Thymus (tissue), 14 donors: ENCODE results near the gene CDC42BPG. TPM values are rescaled to one million over a fixed set of nuclear protein-coding genes. Genes with fewer than 3 reads are reported as not detected.

Experiments
- DNase-seq, 9 donors: peaks; one replicate each; pipeline ENCODE4 v3.0.0-alpha.2; 2013; ENCODE audit warnings: low spot score in 9 of 9, low read depth in 6 of 9, missing footprints in 1 of 9
- H3K27ac ChIP-seq, 2 donors: one replicate each; pipeline ENCODE4 v1.5.1; 2013; ENCODE audit warnings: control low read depth in 1 of 2, low read depth in 1 of 2, low read length in 1 of 2, mild to moderate bottlenecking in 1 of 2, moderate library complexity in 1 of 2
- H3K27me3 ChIP-seq, 2 donors: one replicate each; pipeline ENCODE4 v1.5.1; 2013; ENCODE audit warnings: low read length in 1 of 2; ENCODE audit not compliant: control insufficient read depth in 2 of 2, insufficient read depth in 1 of 2
- H3K36me3 ChIP-seq, 2 donors: one replicate each; pipeline ENCODE4 v1.5.1; 2013; ENCODE audit warnings: low read length in 1 of 2, mild to moderate bottlenecking in 1 of 2, moderate library complexity in 1 of 2; ENCODE audit not compliant: control insufficient read depth in 2 of 2, insufficient read depth in 2 of 2
- H3K4me1 ChIP-seq, 2 donors: one replicate each; pipeline ENCODE4 v1.5.1; 2013; ENCODE audit warnings: low read length in 2 of 2; ENCODE audit not compliant: control insufficient read depth in 2 of 2, insufficient read depth in 2 of 2
- H3K4me3 ChIP-seq, 2 donors: one replicate each; pipeline ENCODE4 v1.5.1; 2013; ENCODE audit warnings: low read length in 2 of 2, control low read depth in 1 of 2, mild to moderate bottlenecking in 1 of 2
- H3K9me3 ChIP-seq, 2 donors: one replicate each; pipeline ENCODE4 v1.5.1; 2013; ENCODE audit warnings: low read length in 1 of 2, mild to moderate bottlenecking in 1 of 2; ENCODE audit not compliant: control insufficient read depth in 2 of 2, insufficient read depth in 1 of 2
- WGBS: extraction: QIAGEN DNeasy Blood & Tissue Kit; methylation state at CpG from one replicate; pipeline ENCODE4 v1.1.7; 2013; 5-methylcytosine and 5-hydroxymethylcytosine counted together
- long read RNA-seq, 10 donors: transcript quantifications; one replicate each; lab custom pipeline, GENCODE V29; 2026
- polyA plus RNA-seq: library from polyadenylated mRNA; stranded (reverse); fragments of 200-250 nt; gene quantifications from one replicate; pipeline ENCODE4 v1.2.3, GENCODE V29; 2013
- total RNA-seq: library from RNA; stranded (reverse); fragments of 120-200 nt; gene quantifications from one replicate; pipeline ENCODE4 v1.2.4, GENCODE V29; 2013
- donor health status: healthy.

Gene CDC42BPG
- 1.7 TPM for total RNA-seq
- polyA plus RNA-seq, result 7.4 TPM
- long read RNA-seq, donor 1, result 0 reads
- long read RNA-seq, donor 2, result 0 reads
- long read RNA-seq, donor 3, result 0 reads
- long read RNA-seq, donor 4, result 0 reads
- long read RNA-seq, donor 5, result 0 reads
- long read RNA-seq, donor 6, result 0 reads
- long read RNA-seq, donor 7, result 0 reads
- long read RNA-seq, donor 8, result 0 reads
- long read RNA-seq, donor 9, result 0 reads
- long read RNA-seq, donor 10, result 0 reads

GRCh38 chr11:64844330-64845128 lies at the start of gene CDC42BPG:
TSS of gene CDC42BPG (minus strand) at chr11:64844653. CDS start at chr11:64844569, 84 bp downstream.
- Histone ChIP-seq H3K9me3 (peaks cover 0 to 4% of the 10 kb centered on the region in 2 donors), H3K36me3 (peaks cover 0 to 5% of the 10 kb centered on the region in 2 donors), H3K4me3 (peak within 1 kb of the TSS; percentile 56 to 64), H3K4me1 (peaks cover 20 to 42% of the 10 kb centered on the region in 2 donors), H3K27ac (peak within 1 kb of the TSS; percentile 10 to 83), H3K27me3 (no peaks in the 10 kb centered on the region)
- 1% methylated on average over 96 of the region's 96 CpGs for WGBS
- peak in 4 of 9 donors; percentile 57 to 82 (median 72) for DNase-seq

- peaks cover 0 to 10% of the 10 kb centered on the region in 2 donors for H3K4me1 ChIP-seq
- DNase-seq, result no peak
- H3K9me3 ChIP-seq, result no peaks in the 10 kb centered on the region
- peaks cover 34 to 38% of the 10 kb centered on the region in 2 donors for H3K36me3 ChIP-seq
- WGBS, result 92% methylated on average over 25 of the region's 25 CpGs
- H3K4me3 ChIP-seq, result no peak overlapping the region
- H3K27ac ChIP-seq, result no peak overlapping the region
- H3K27me3 ChIP-seq, result no peaks in the 10 kb centered on the region
These were observed 49.0 kb upstream of the CDC42BPG start for GRCh38 chr11:64893194-64894069.

- Histone ChIP-seq H3K27me3 (no peaks in the 10 kb centered on the region), H3K9me3 (no peaks in the 10 kb centered on the region), H3K4me1 (peaks cover 4 to 16% of the 10 kb centered on the region in 2 donors), H3K27ac (no peak overlapping the region), H3K36me3 (peaks cover 28 to 31% of the 10 kb centered on the region in 2 donors), H3K4me3 (no peak overlapping the region)
- 96% methylated on average over 10 of the region's 10 CpGs for WGBS
- no peak for DNase-seq
These were observed 48.4 kb upstream of the CDC42BPG start for GRCh38 chr11:64892838-64893193.

- H3K9me3 ChIP-seq, result no peaks in the 10 kb centered on the region
- H3K4me3 ChIP-seq, result no peak overlapping the region
- H3K27ac ChIP-seq, result no peak overlapping the region
- H3K36me3 ChIP-seq, result peaks cover 24 to 27% of the 10 kb centered on the region in 2 donors
- H3K27me3 ChIP-seq, result no peaks in the 10 kb centered on the region
- WGBS, result 83% methylated on average over 11 of the region's 11 CpGs
- H3K4me1 ChIP-seq, result peaks cover 7 to 20% of the 10 kb centered on the region in 2 donors
- no peak for DNase-seq
These were observed 48.0 kb upstream of the CDC42BPG start for GRCh38 chr11:64892411-64892831.

- Histone ChIP-seq H3K4me3 (no peak overlapping the region), H3K27me3 (no peaks in the 10 kb centered on the region), H3K9me3 (no peaks in the 10 kb centered on the region), H3K36me3 (peaks cover 18 to 22% of the 10 kb centered on the region in 2 donors), H3K27ac (no peak overlapping the region), H3K4me1 (peaks cover 7 to 22% of the 10 kb centered on the region in 2 donors)
- DNase-seq, result no peak
- 94% methylated on average over 5 of the region's 5 CpGs for WGBS
These were observed 47.4 kb upstream of the CDC42BPG start for GRCh38 chr11:64891880-64892279.

GRCh38 chr11:64891215-64891848 lies 46.9 kb upstream of the CDC42BPG start:
- H3K4me3 ChIP-seq, result no peak overlapping the region
- DNase-seq, result no peak
- H3K27me3 ChIP-seq, result no peaks in the 10 kb centered on the region
- WGBS, result 97% methylated on average over 25 of the region's 25 CpGs
- peaks cover 7 to 22% of the 10 kb centered on the region in 2 donors for H3K4me1 ChIP-seq
- no peak overlapping the region for H3K27ac ChIP-seq
- H3K9me3 ChIP-seq, result no peaks in the 10 kb centered on the region
- H3K36me3 ChIP-seq, result peaks cover 17% of the 10 kb centered on the region in 2 donors

GRCh38 chr11:64890522-64890939 lies 46.1 kb upstream of the CDC42BPG start:
- no peak overlapping the region for H3K4me3 ChIP-seq
- no peak for DNase-seq
- H3K4me1 ChIP-seq, result peaks cover 7 to 26% of the 10 kb centered on the region in 2 donors
- H3K9me3 ChIP-seq, result no peaks in the 10 kb centered on the region
- WGBS, result 97% methylated on average over 7 of the region's 7 CpGs
- no peaks in the 10 kb centered on the region for H3K27me3 ChIP-seq
- H3K27ac ChIP-seq, result no peak overlapping the region
- peaks cover 9 to 10% of the 10 kb centered on the region in 2 donors for H3K36me3 ChIP-seq

GRCh38 chr11:64888729-64889511 lies 44.5 kb upstream of the CDC42BPG start:
- Histone ChIP-seq H3K27ac (no peak overlapping the region), H3K36me3 (no peaks in the 10 kb centered on the region), H3K4me1 (peaks cover 7 to 31% of the 10 kb centered on the region in 2 donors), H3K9me3 (no peaks in the 10 kb centered on the region), H3K4me3 (no peak overlapping the region), H3K27me3 (no peaks in the 10 kb centered on the region)
- WGBS, result 88% methylated on average over 9 of the region's 9 CpGs
- DNase-seq, result no peak
